ENCODE data around the gene CDH11. TPM values are rescaled to one million over a fixed set of nuclear protein-coding genes. Genes with fewer than 3 reads are reported as not detected.

The CDH11 gene
- total and polyA plus RNA-seq, 3 experiments from 2014 or later: not detected

DNA sequence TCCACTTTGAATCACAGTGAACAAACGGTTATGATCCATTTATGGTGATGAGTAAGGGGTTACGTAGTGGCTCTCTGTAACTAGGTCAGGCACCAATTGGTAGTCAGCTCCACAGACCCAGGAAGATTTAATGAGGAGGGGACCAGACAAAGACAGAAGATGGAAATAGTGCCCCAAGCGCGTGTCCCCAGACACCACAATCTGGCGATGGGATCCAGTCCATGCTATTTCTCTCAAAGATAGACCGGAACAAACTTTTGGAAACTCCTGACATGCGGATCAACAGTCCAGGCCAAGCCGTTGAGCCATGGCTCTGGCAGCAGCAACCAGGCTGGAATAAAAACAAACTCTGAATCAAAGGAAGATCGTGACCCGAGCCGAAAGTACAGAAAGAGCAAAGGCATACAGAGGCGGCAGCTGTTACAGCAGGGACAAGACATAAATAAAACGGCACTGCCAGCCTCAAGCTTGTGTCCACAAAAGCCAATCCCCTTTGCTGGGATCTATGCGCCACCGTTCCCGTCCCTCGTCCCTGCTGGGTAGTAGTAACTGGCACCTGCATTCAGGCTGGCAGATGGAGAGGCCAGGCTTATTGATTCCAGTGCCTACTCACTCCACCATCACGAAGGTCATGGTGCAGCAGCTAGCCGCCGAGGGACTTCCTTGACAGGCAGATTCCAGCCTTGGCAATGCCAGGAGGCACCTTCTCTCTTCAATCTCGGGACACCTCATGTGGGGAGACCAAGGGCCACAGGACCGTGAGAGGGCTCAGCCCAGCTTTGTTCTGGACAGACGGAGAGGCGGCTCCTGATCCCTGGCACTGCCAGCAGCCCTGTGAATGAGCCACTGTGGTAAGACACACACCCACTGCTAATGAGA, 50.2 kb downstream of the CDH11 start:
- H3K27ac Mint-ChIP-seq: no peak overlapping the region
- H3K9me3 Mint-ChIP-seq: peaks cover 5 to 16% (median 6%) of the 10 kb centered on the region in 5 donors

DNA sequence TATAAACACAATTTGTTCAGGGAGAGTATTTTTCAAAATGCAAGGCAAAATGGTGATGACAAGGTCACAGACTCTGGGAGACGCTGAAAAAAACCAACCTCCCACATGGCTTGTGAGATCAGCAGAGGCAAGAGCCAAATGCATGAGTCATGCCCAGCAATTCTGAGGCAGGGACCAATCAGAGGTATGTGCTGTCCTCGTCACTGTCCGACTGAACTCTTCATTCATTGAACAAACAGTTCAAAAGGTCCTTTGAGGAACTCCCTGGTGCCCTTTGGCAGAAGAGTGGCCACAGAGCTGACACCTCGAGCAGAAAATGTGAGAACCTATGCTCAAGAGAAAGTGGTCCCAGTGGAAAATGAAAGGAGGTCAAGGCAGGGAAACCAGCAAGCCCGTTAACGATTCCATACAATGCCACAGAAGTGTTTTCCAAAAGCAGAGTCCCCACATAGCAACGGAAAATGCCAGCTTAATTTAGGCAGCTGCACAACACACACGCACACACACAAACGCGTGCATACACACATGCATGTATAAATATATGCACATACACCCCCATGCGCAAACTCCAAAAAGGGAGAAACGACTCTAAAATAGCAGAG, 50.9 kb downstream of the CDH11 start:
- H3K36me3 Mint-ChIP-seq: no peaks in the 10 kb centered on the region
- no peak overlapping the region for H3K27ac ChIP-seq (ENCODE audit: low read depth, low read length)
- H3K27me3 Mint-ChIP-seq: peaks cover 0 to 3% of the 10 kb centered on the region in 2 donors
- no peak overlapping the region for H3K4me3 ChIP-seq (ENCODE audit: low read length)
- H3K27ac Mint-ChIP-seq: no peak overlapping the region
- H3K27me3 ChIP-seq (ENCODE audit: insufficient read depth, low read length, poor library complexity, severe bottlenecking): no peaks in the 10 kb centered on the region
- H3K36me3 ChIP-seq (ENCODE audit: insufficient read depth, low read length): no peaks in the 10 kb centered on the region
- peaks cover 2 to 18% (median 10%) of the 10 kb centered on the region in 5 donors for H3K9me3 Mint-ChIP-seq
- no peaks in the 10 kb centered on the region for H3K9me3 ChIP-seq (ENCODE audit: low read length)
- no peaks in the 10 kb centered on the region for H3K4me1 ChIP-seq (ENCODE audit: insufficient read depth, low read length)
- CTCF ChIA-PET: no interaction called here
- H3K4me1 Mint-ChIP-seq: no peaks in the 10 kb centered on the region
- no peak overlapping the region for H3K4me3 Mint-ChIP-seq
- POLR2A ChIA-PET: no interaction called here
- DNase-seq: no peak

More for the DNA sequence above, 50.2 kb downstream of the CDH11 start:
- ChIA-PET POLR2A (no interaction called here), CTCF (no interaction called here)
- H3K36me3 Mint-ChIP-seq: no peaks in the 10 kb centered on the region
- H3K4me3 ChIP-seq (ENCODE audit: low read length): no peak overlapping the region
- H3K27ac ChIP-seq (ENCODE audit: low read depth, low read length): no peak overlapping the region
- H3K27me3 ChIP-seq (ENCODE audit: insufficient read depth, low read length, poor library complexity, severe bottlenecking): no peaks in the 10 kb centered on the region
- H3K4me1 Mint-ChIP-seq: no peaks in the 10 kb centered on the region
- no peaks in the 10 kb centered on the region for H3K9me3 ChIP-seq (ENCODE audit: low read length)
- no peak overlapping the region for H3K4me3 Mint-ChIP-seq
- no peak for DNase-seq
- peaks cover 0 to 2% of the 10 kb centered on the region in 2 donors for H3K27me3 Mint-ChIP-seq
- no peaks in the 10 kb centered on the region for H3K36me3 ChIP-seq (ENCODE audit: insufficient read depth, low read length)
- H3K4me1 ChIP-seq (ENCODE audit: insufficient read depth, low read length): no peaks in the 10 kb centered on the region

DNA sequence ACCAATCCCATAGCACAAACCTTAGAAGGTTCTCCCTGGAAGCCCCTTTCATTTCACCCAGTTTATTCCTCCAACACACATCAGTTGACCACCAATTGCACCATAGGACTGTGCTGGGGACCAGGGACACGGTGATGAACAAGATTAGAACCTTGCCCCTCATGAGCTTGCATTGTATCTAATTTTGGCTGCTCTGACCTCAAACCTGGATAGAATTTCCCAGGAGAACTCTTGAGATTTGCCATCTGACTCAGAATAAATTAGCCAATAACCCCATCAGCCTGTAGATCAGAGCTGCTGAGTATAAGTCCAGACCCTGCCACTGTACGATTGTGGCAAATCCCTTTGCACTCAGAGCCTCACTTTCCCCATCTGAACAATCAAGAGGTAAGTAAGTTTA, 52.1 kb downstream of the CDH11 start:
- Mint-ChIP-seq H3K4me1 (no peaks in the 10 kb centered on the region), H3K4me3 (no peak overlapping the region), H3K27ac (no peak overlapping the region), H3K9me3 (peaks cover 6 to 20% (median 10%) of the 10 kb centered on the region in 5 donors), H3K27me3 (peaks cover 0 to 4% of the 10 kb centered on the region in 2 donors), H3K36me3 (no peaks in the 10 kb centered on the region)
- DNase-seq: no peak
- H3K4me1 ChIP-seq (ENCODE audit: insufficient read depth, low read length): no peaks in the 10 kb centered on the region
- ChIA-PET CTCF (no interaction called here), POLR2A (no interaction called here)
- H3K4me3 ChIP-seq (ENCODE audit: low read length): no peak overlapping the region
- no peak overlapping the region for H3K27ac ChIP-seq (ENCODE audit: low read depth, low read length)
- no peaks in the 10 kb centered on the region for H3K36me3 ChIP-seq (ENCODE audit: insufficient read depth, low read length)
- no peaks in the 10 kb centered on the region for H3K27me3 ChIP-seq (ENCODE audit: insufficient read depth, low read length, poor library complexity, severe bottlenecking)
- H3K9me3 ChIP-seq (ENCODE audit: low read length): no peaks in the 10 kb centered on the region

DNA sequence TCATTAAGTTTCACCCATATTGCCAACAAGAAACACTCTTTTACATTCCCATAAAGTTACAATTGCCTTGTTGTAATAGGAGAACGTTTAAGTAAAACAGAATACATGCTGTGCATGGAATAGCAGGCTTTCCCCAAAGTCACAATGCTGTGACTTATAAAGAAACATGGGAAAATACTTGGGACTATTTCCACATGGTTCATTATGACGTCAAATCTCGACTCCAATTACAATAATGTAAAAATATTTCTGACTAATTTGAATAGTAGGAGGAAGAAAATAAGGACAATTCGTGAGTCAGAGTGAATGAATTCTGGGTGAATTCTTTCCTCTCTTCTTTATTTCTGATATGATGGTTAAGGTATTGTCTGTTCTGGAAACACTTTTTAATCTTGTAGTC, 52.8 kb downstream of the CDH11 start:
- Histone ChIP-seq H3K27me3 (ENCODE audit: insufficient read depth, low read length, poor library complexity, severe bottlenecking) (no peaks in the 10 kb centered on the region), H3K4me3 (ENCODE audit: low read length) (no peak overlapping the region), H3K9me3 (ENCODE audit: low read length) (no peaks in the 10 kb centered on the region), H3K4me1 (ENCODE audit: insufficient read depth, low read length) (no peaks in the 10 kb centered on the region), H3K36me3 (ENCODE audit: insufficient read depth, low read length) (no peaks in the 10 kb centered on the region), H3K27ac (ENCODE audit: low read depth, low read length) (no peak overlapping the region)
- Mint-ChIP-seq H3K9me3 (peaks cover 6 to 17% (median 9%) of the 10 kb centered on the region in 5 donors), H3K36me3 (no peaks in the 10 kb centered on the region), H3K27me3 (peaks cover 0 to 4% of the 10 kb centered on the region in 2 donors), H3K4me1 (no peaks in the 10 kb centered on the region), H3K27ac (no peak overlapping the region), H3K4me3 (no peak overlapping the region)
- CTCF ChIA-PET: no interaction called here
- POLR2A ChIA-PET: no interaction called here
- no peak for DNase-seq

DNA sequence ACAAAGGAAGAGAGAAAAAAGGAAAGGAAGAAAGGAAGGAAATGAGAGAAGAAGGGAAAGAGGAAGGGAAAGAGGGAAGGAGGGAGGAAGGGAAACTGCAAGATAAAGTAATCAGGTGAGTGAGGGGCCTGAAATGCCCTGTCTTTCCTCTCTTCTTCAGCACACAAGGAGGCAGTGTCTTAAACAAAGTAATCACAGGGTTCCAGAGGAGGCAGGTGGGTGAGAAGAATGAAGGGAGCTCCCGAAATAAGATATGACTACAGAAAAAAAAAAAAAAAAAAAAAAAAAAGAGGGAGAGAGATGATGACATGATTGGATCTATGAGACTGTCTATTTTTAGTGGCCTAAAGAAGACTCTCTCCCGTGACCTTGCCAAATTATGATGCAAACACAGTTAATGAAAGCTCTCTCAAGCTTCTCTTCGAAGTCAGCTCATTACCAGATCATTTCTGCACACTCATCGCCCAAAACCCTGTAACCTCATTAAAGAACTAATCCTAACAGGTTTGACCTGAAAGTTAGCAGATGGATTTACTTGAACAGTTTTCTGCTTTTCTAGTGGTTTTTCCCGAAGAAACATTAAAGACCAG, 53.6 kb downstream of the CDH11 start:
- no peaks in the 10 kb centered on the region for H3K36me3 Mint-ChIP-seq
- H3K27me3 Mint-ChIP-seq: peaks cover 0 to 4% of the 10 kb centered on the region in 2 donors
- Histone ChIP-seq H3K36me3 (ENCODE audit: insufficient read depth, low read length) (no peaks in the 10 kb centered on the region), H3K4me3 (ENCODE audit: low read length) (no peak overlapping the region), H3K27me3 (ENCODE audit: insufficient read depth, low read length, poor library complexity, severe bottlenecking) (no peaks in the 10 kb centered on the region), H3K9me3 (ENCODE audit: low read length) (no peaks in the 10 kb centered on the region), H3K4me1 (ENCODE audit: insufficient read depth, low read length) (no peaks in the 10 kb centered on the region), H3K27ac (ENCODE audit: low read depth, low read length) (no peak overlapping the region)
- ChIA-PET POLR2A (no interaction called here), CTCF (no interaction called here)
- no peak for DNase-seq
- H3K4me1 Mint-ChIP-seq: no peaks in the 10 kb centered on the region
- no peak overlapping the region for H3K27ac Mint-ChIP-seq
- peaks cover 6 to 17% (median 9%) of the 10 kb centered on the region in 5 donors for H3K9me3 Mint-ChIP-seq
- H3K4me3 Mint-ChIP-seq: no peak overlapping the region

DNA sequence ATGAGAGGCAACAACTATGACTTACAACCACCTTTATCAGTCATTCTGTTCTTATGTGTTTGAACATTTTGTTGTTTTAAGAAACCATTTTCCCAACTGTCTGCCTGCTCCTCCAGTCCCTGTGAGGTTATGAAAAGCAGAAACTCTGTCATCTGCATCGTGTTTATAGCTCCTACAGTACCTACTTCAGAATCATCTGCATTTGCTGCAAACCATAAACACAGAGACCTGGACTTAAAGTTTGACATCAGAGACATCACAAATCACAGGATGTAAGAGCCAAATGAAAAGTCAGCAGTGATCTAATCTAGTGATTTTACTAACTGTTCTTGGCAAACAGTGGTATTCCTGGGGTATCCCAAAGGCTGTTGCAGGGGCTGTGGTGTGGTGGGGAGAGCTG, 55.2 kb downstream of the CDH11 start:
- Histone ChIP-seq H3K36me3 (ENCODE audit: insufficient read depth, low read length) (no peaks in the 10 kb centered on the region), H3K27me3 (ENCODE audit: insufficient read depth, low read length, poor library complexity, severe bottlenecking) (no peaks in the 10 kb centered on the region), H3K9me3 (ENCODE audit: low read length) (no peaks in the 10 kb centered on the region), H3K27ac (ENCODE audit: low read depth, low read length) (no peak overlapping the region), H3K4me3 (ENCODE audit: low read length) (no peak overlapping the region), H3K4me1 (ENCODE audit: insufficient read depth, low read length) (no peaks in the 10 kb centered on the region)
- H3K9me3 Mint-ChIP-seq: peaks cover 6 to 21% (median 15%) of the 10 kb centered on the region in 5 donors
- CTCF ChIA-PET: no interaction called here
- H3K36me3 Mint-ChIP-seq: no peaks in the 10 kb centered on the region
- H3K27ac Mint-ChIP-seq: no peak overlapping the region
- peaks cover 0 to 4% of the 10 kb centered on the region in 2 donors for H3K27me3 Mint-ChIP-seq
- H3K4me1 Mint-ChIP-seq: no peaks in the 10 kb centered on the region
- no peak for DNase-seq
- no peak overlapping the region for H3K4me3 Mint-ChIP-seq
- POLR2A ChIA-PET: no interaction called here

DNA sequence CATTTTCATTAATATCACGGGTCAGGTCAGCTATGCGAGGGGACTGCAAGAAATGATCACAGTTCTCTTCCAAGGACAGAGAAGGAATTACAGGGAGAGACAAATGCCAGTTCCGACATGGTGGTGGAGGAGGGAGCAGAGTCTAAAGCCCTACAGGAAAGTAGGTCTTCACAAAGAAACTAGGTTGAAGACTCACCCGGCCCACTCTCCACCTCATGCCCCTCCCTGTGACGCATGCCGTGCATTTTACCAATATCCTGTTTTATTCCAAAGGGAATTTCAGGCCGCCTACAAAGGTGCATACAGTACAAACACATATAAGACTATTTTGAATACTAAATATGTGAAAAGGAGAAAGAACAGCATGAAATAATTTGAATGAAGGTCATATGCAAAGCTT, 56.8 kb downstream of the CDH11 start:
- Mint-ChIP-seq H3K9me3 (peaks cover 6 to 18% (median 14%) of the 10 kb centered on the region in 5 donors), H3K4me3 (no peak overlapping the region), H3K4me1 (no peaks in the 10 kb centered on the region), H3K27ac (no peak overlapping the region), H3K36me3 (no peaks in the 10 kb centered on the region), H3K27me3 (peaks cover 0 to 4% of the 10 kb centered on the region in 2 donors)
- DNase-seq: no peak
- ChIA-PET POLR2A (no interaction called here), CTCF (no interaction called here)
- Histone ChIP-seq H3K4me1 (ENCODE audit: insufficient read depth, low read length) (no peaks in the 10 kb centered on the region), H3K4me3 (ENCODE audit: low read length) (no peak overlapping the region), H3K27ac (ENCODE audit: low read depth, low read length) (no peak overlapping the region), H3K9me3 (ENCODE audit: low read length) (no peaks in the 10 kb centered on the region), H3K36me3 (ENCODE audit: insufficient read depth, low read length) (no peaks in the 10 kb centered on the region), H3K27me3 (ENCODE audit: insufficient read depth, low read length, poor library complexity, severe bottlenecking) (no peaks in the 10 kb centered on the region)

DNA sequence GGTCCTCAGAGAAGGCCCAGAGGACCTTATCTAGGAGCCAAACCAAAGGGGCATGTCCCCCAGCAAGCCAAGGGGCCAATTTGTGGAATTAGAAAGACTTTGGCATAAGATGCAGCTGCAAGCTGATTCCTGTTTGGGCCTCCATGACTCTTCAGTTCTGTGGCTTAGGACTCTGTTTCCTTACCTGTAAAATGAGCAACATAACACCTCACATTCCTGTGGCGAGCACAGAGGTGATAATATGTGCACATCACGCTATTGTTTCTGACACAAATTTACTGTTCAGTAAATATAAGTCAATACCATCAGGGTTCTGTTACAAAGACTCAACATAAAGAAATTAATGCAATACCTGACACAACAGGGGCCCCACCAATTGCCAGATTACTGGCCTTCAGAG, 57.7 kb downstream of the CDH11 start:
- no peak for DNase-seq
- no peaks in the 10 kb centered on the region for H3K4me1 Mint-ChIP-seq
- H3K9me3 Mint-ChIP-seq: peaks cover 6 to 21% (median 12%) of the 10 kb centered on the region in 5 donors
- ChIA-PET CTCF (no interaction called here), POLR2A (no interaction called here)
- H3K4me1 ChIP-seq (ENCODE audit: insufficient read depth, low read length): no peaks in the 10 kb centered on the region
- no peaks in the 10 kb centered on the region for H3K27me3 ChIP-seq (ENCODE audit: insufficient read depth, low read length, poor library complexity, severe bottlenecking)
- no peak overlapping the region for H3K27ac Mint-ChIP-seq
- H3K27ac ChIP-seq (ENCODE audit: low read depth, low read length): no peak overlapping the region
- peaks cover 0 to 4% of the 10 kb centered on the region in 2 donors for H3K27me3 Mint-ChIP-seq
- H3K36me3 ChIP-seq (ENCODE audit: insufficient read depth, low read length): no peaks in the 10 kb centered on the region
- no peak overlapping the region for H3K4me3 ChIP-seq (ENCODE audit: low read length)
- H3K36me3 Mint-ChIP-seq: no peaks in the 10 kb centered on the region
- H3K4me3 Mint-ChIP-seq: no peak overlapping the region
- no peaks in the 10 kb centered on the region for H3K9me3 ChIP-seq (ENCODE audit: low read length)

All from CD8-positive, alpha-beta memory T cell (primary cell).